CD4-positive, alpha-beta memory T cell (primary cell): ENCODE data around the gene ADGRB2. TPM values are rescaled to one million over a fixed set of nuclear protein-coding genes. Genes with fewer than 3 reads are reported as not detected.

Source experiments
- CTCF ChIA-PET: fragments of 350-600 bp; sonication (Branson Sonifier 250); formaldehyde crosslinking; loops from one replicate; lab custom pipeline; 2021; ENCODE audit warnings: inconsistent platforms; ENCODE audit not compliant: partially characterized antibody; lab: Charles Lee
- POLR2A ChIA-PET: fragments of 350-600 bp; sonication (Branson Sonifier 250); formaldehyde crosslinking; loops from one replicate; lab custom pipeline; 2021; ENCODE audit not compliant: partially characterized antibody; lab: Charles Lee
- DNase-seq, 5 donors: peaks; one replicate each; pipeline versions ENCODE4 v3.0.0 to v3.0.0-alpha.2; 2020 to 2022; ENCODE audit warnings: mixed read lengths in 1 of 5
- H3K27ac ChIP-seq: one replicate; pipeline ENCODE4 v1.7.0; 2013; ENCODE audit warnings: low read depth, low read length
- H3K27me3 ChIP-seq: 2 replicates; pipeline ENCODE4 v1.7.0; 2013; ENCODE audit warnings: mild to moderate bottlenecking, low read length, moderate library complexity; ENCODE audit not compliant: insufficient read depth
- H3K36me3 ChIP-seq: 2 replicates; pipeline ENCODE4 v1.7.0; 2013; ENCODE audit warnings: mild to moderate bottlenecking, low read length, moderate library complexity; ENCODE audit not compliant: insufficient read depth
- H3K4me1 ChIP-seq: 2 replicates; pipeline ENCODE4 v1.7.0; 2013; ENCODE audit warnings: mild to moderate bottlenecking, low read length, moderate library complexity; ENCODE audit not compliant: insufficient read depth
- H3K4me3 ChIP-seq, 2 donors: one replicate each; pipeline ENCODE4 v1.7.0; 2013; ENCODE audit warnings: low read length in 2 of 2, mild to moderate bottlenecking in 1 of 2
- H3K9me3 ChIP-seq, 2 donors: one replicate each; pipeline ENCODE4 v1.7.0; 2013; ENCODE audit warnings: low read length in 2 of 2, control low read depth in 1 of 2; ENCODE audit not compliant: control insufficient read depth in 1 of 2
- H3K27ac Mint-ChIP-seq, 7 donors: one replicate each; pipeline ENCODE4 v1.8.0; 2020 to 2021; ENCODE audit warnings: mixed read lengths in 7 of 7, mild to moderate bottlenecking in 6 of 7, inconsistent platforms in 3 of 7, moderate library complexity in 3 of 7
- H3K27me3 Mint-ChIP-seq, 2 donors: one replicate each; pipeline ENCODE4 v1.8.0; 2020 to 2021; ENCODE audit warnings: mixed read lengths in 2 of 2
- H3K36me3 Mint-ChIP-seq, 2 donors: one replicate each; pipeline ENCODE4 v1.8.0; 2020 to 2021; ENCODE audit warnings: mixed read lengths in 2 of 2, inconsistent platforms in 1 of 2, mild to moderate bottlenecking in 1 of 2
- H3K4me1 Mint-ChIP-seq, 4 donors: one replicate each; pipeline ENCODE4 v1.8.0; 2020 to 2021; ENCODE audit warnings: mixed read lengths in 4 of 4, mild to moderate bottlenecking in 1 of 4
- H3K4me3 Mint-ChIP-seq, 8 donors: one replicate each; pipeline ENCODE4 v1.8.0; 2020 to 2021; ENCODE audit warnings: mixed read lengths in 8 of 8, mild to moderate bottlenecking in 7 of 8, moderate library complexity in 6 of 8, inconsistent platforms in 3 of 8
- H3K9me3 Mint-ChIP-seq, 8 donors: one replicate each; pipeline ENCODE4 v1.8.0; 2020 to 2021; ENCODE audit warnings: mixed read lengths in 8 of 8, mild to moderate bottlenecking in 5 of 8, inconsistent platforms in 3 of 8, moderate library complexity in 1 of 8
- intact Hi-C: fragments of 100-400 bp; cut with micrococcal nuclease; formaldehyde crosslinking; loops from one replicate; pipeline ENCODE4 v1.15.1; 2023
- polyA plus RNA-seq, 2 donors: library from polyadenylated mRNA; unstranded; fragments of 300-500 nt; fragmentation: Illumina TruSeq; gene quantifications; one replicate each; pipeline ENCODE4 v1.2.3, GENCODE V29; 2021
- total RNA-seq, 2 experiments: library from RNA; stranded (reverse); gene quantifications; one replicate each; pipeline ENCODE4 v1.2.3, GENCODE V29; 2021

The ADGRB2 gene
- total and polyA plus RNA-seq, 4 experiments from 2014 or later = 0.55 to 2.0 (median 1.5) TPM; not detected in 1

DNA sequence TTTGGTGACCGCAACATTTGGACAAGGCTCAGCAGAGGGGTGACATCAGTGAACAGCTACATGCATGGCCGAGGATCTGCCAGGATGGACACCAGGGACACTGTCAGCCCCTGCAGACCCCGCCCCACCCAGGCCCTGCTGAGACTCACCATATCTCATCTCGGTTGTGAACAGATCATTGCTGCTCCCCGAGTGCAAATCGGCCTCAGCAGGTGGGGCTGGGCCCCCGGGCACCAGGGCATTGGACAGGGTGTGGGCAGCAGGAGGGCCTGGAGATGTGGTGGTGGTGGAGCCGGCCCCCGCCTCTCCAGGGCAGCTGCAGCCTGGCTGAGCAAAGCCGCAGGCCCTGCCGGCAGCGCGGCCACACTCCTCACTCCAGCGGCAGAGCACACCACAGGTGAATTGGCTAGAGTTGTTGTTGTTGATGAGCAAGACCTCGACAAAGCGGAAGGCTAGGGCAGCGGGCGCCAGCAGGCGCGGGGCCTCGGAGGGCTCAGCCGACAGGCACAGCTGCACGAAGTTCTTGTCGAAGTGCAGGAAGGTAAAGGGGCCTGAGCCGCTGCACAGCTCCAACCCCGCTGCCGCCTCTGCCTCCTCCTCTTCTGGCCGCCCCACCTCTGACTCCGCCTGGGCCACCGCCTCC is 8.2 kb downstream of the ADGRB2 start:
- DNase-seq = no peak
- ChIA-PET CTCF (interaction anchor here (1.6 kb wide), 1 partner anchor 33 kb away, joined by 4 read pairs; no protein-coding TSS in a partner anchor), POLR2A (no interaction called here)
- intact Hi-C loops = no loop called here
- H3K4me3 Mint-ChIP-seq = no peak overlapping the region
- Histone ChIP-seq H3K9me3 (no peaks in the 10 kb centered on the region), H3K27me3 (no peaks in the 10 kb centered on the region), H3K4me3 (no peak overlapping the region), H3K36me3 (no peaks in the 10 kb centered on the region), H3K27ac (no peak overlapping the region), H3K4me1 (peaks cover 20% of the 10 kb centered on the region)
- H3K27me3 Mint-ChIP-seq = peaks cover 0 to 2% of the 10 kb centered on the region in 2 donors
- no peak overlapping the region for H3K27ac Mint-ChIP-seq
- no peaks in the 10 kb centered on the region for H3K9me3 Mint-ChIP-seq
- H3K36me3 Mint-ChIP-seq = no peaks in the 10 kb centered on the region
- peaks cover 11 to 20% (median 14%) of the 10 kb centered on the region in 4 donors for H3K4me1 Mint-ChIP-seq

DNA sequence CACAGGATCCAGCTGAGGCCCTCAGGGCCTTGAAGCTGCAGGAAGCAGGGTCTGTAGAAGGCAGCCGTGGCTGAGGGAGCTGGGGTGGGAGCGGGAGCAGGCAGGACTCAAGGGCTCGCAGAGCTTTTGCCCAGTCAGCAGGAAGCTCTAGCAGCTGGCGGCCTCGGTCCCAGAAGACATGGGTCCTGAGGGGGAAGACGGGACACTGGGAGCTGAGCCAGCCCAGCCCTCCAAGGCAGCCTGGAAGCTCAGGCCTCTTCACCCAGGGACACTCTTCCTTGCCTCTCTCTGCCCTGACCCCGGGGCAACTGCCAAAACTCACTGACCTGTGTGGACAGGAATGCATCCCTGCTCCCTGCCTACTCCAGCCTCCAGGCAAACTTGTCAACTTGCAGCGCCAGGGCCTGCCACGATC is 8.9 kb downstream of the ADGRB2 start:
- H3K27ac Mint-ChIP-seq = no peak overlapping the region
- H3K4me1 ChIP-seq = peaks cover 24% of the 10 kb centered on the region
- H3K4me3 Mint-ChIP-seq = no peak overlapping the region
- CTCF ChIA-PET = interaction anchor here (1.6 kb wide), 1 partner anchor 34 kb away, joined by 4 read pairs; no protein-coding TSS in a partner anchor
- no peaks in the 10 kb centered on the region for H3K9me3 Mint-ChIP-seq
- H3K9me3 ChIP-seq = no peaks in the 10 kb centered on the region
- H3K4me1 Mint-ChIP-seq = peaks cover 11 to 24% (median 19%) of the 10 kb centered on the region in 4 donors
- no peaks in the 10 kb centered on the region for H3K36me3 Mint-ChIP-seq
- no peaks in the 10 kb centered on the region for H3K36me3 ChIP-seq
- no peak for DNase-seq
- no peak overlapping the region for H3K27ac ChIP-seq
- H3K27me3 ChIP-seq = no peaks in the 10 kb centered on the region
- POLR2A ChIA-PET = no interaction called here
- intact Hi-C loops = no loop called here
- no peak overlapping the region for H3K4me3 ChIP-seq
- H3K27me3 Mint-ChIP-seq = peaks cover 0 to 2% of the 10 kb centered on the region in 2 donors

- Histone ChIP-seq H3K36me3 (no peaks in the 10 kb centered on the region), H3K27ac (no peak overlapping the region), H3K27me3 (no peaks in the 10 kb centered on the region), H3K4me1 (peaks cover 21% of the 10 kb centered on the region), H3K4me3 (no peak overlapping the region), H3K9me3 (no peaks in the 10 kb centered on the region)
- Mint-ChIP-seq H3K27me3 (peaks cover 0 to 2% of the 10 kb centered on the region in 2 donors), H3K27ac (peak overlapping the region in 1 of 7 donors; percentile 13), H3K36me3 (no peaks in the 10 kb centered on the region), H3K9me3 (no peaks in the 10 kb centered on the region), H3K4me1 (peaks cover 10 to 25% (median 20%) of the 10 kb centered on the region in 4 donors), H3K4me3 (no peak overlapping the region)
- no peak for DNase-seq
- intact Hi-C loops = no loop called here
- ChIA-PET POLR2A (interaction anchor here (0.6 kb wide), 1 partner anchor 16 kb away, joined by 3 read pairs; no protein-coding TSS in a partner anchor), CTCF (interaction anchor here (1.2 kb wide), 1 partner anchor 9 kb away, joined by 6 read pairs; no protein-coding TSS in a partner anchor)
These were observed 9.7 kb downstream of the ADGRB2 start for GRCh38 chr1:31754397-31754796.

DNA sequence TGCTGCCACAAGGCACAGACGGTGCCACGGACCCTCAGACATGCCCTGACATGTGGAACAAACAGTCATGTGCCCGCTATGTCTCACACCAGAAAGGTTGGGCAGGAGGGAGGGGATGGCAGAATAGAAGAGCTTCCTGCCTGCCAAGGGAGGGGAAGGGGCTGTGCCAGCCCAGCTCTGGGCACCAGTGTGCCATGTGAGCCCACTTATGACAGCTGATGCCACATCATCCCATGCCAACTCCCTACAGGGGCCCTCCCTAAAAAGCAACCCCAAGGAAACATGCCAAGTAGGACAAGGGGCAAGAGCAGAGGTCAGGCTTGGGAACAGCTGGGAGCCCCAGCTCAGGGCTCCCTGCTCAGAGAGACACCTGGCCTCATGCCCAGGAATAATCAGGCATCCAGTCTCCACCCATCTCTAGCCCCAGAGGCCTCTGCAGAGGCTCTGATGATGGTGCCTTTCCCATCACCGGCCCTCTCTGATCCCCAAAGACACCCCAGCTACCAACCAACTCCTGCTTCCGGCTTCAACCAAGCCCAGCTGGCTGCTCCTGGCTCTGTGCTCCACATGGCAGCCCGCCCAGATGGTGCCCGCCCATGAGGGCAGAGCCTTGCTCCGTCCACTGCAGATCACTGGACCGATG is 10.3 kb downstream of the ADGRB2 start:
- no peak for DNase-seq
- POLR2A ChIA-PET = interaction anchor here (0.6 kb wide), 1 partner anchor 16 kb away, joined by 3 read pairs; no protein-coding TSS in a partner anchor
- H3K9me3 Mint-ChIP-seq = no peaks in the 10 kb centered on the region
- peaks cover 10 to 25% (median 20%) of the 10 kb centered on the region in 4 donors for H3K4me1 Mint-ChIP-seq
- no peaks in the 10 kb centered on the region for H3K36me3 Mint-ChIP-seq
- no peak overlapping the region for H3K27ac Mint-ChIP-seq
- H3K27me3 Mint-ChIP-seq = peaks cover 0 to 2% of the 10 kb centered on the region in 2 donors
- no peaks in the 10 kb centered on the region for H3K36me3 ChIP-seq
- H3K9me3 ChIP-seq = no peaks in the 10 kb centered on the region
- H3K27me3 ChIP-seq = no peaks in the 10 kb centered on the region
- CTCF ChIA-PET = interaction anchor here (1.2 kb wide), 1 partner anchor 9 kb away, joined by 6 read pairs; no protein-coding TSS in a partner anchor
- intact Hi-C loops = no loop called here
- H3K4me3 Mint-ChIP-seq = no peak overlapping the region
- no peak overlapping the region for H3K27ac ChIP-seq
- H3K4me3 ChIP-seq = no peak overlapping the region
- H3K4me1 ChIP-seq = peaks cover 21% of the 10 kb centered on the region

GRCh38 chr1:31752952-31753475 is 11.1 kb downstream of the ADGRB2 start:
- CTCF ChIA-PET = interaction anchor here (1.2 kb wide), 1 partner anchor 10 kb away, joined by 6 read pairs; no protein-coding TSS in a partner anchor
- H3K27ac ChIP-seq = no peak overlapping the region
- no peaks in the 10 kb centered on the region for H3K27me3 ChIP-seq
- no peak for DNase-seq
- no peaks in the 10 kb centered on the region for H3K36me3 ChIP-seq
- H3K36me3 Mint-ChIP-seq = no peaks in the 10 kb centered on the region
- POLR2A ChIA-PET = no interaction called here
- peaks cover 0 to 2% of the 10 kb centered on the region in 2 donors for H3K27me3 Mint-ChIP-seq
- H3K27ac Mint-ChIP-seq = no peak overlapping the region
- no peaks in the 10 kb centered on the region for H3K9me3 Mint-ChIP-seq
- H3K4me3 ChIP-seq = no peak overlapping the region
- H3K4me1 ChIP-seq = peaks cover 21% of the 10 kb centered on the region
- intact Hi-C loops = no loop called here
- no peak overlapping the region for H3K4me3 Mint-ChIP-seq
- H3K4me1 Mint-ChIP-seq = peaks cover 10 to 25% (median 20%) of the 10 kb centered on the region in 4 donors
- H3K9me3 ChIP-seq = no peaks in the 10 kb centered on the region

DNA sequence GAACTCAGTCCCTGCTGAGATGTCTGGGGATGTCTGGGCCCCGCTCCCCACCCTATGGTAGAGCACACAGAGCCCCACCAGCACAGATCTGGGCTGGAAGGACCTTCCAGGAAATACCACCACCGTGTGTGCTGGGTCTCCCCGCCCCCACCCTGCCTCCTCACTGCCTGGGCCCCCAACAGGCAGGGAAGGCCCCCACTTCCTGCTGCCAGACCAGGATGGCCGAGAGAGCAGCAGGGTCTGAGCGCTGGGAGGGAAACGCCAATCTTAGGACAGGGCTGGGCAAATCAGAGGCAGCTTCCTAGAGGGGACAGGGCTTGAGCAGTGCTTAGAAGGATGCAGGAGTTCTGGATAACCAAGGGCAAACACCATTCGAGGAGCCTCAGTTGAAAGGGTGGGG is 11.9 kb downstream of the ADGRB2 start:
- Mint-ChIP-seq H3K4me1 (peaks cover 10 to 30% (median 23%) of the 10 kb centered on the region in 4 donors), H3K27ac (no peak overlapping the region), H3K4me3 (no peak overlapping the region), H3K9me3 (no peaks in the 10 kb centered on the region), H3K36me3 (no peaks in the 10 kb centered on the region), H3K27me3 (peaks cover 0 to 2% of the 10 kb centered on the region in 2 donors)
- H3K4me1 ChIP-seq = peaks cover 21% of the 10 kb centered on the region
- no peaks in the 10 kb centered on the region for H3K36me3 ChIP-seq
- no peak overlapping the region for H3K4me3 ChIP-seq
- no peak overlapping the region for H3K27ac ChIP-seq
- no peaks in the 10 kb centered on the region for H3K27me3 ChIP-seq
- POLR2A ChIA-PET = no interaction called here
- intact Hi-C loops = no loop called here
- CTCF ChIA-PET = no interaction called here
- no peaks in the 10 kb centered on the region for H3K9me3 ChIP-seq
- no peak for DNase-seq

DNA sequence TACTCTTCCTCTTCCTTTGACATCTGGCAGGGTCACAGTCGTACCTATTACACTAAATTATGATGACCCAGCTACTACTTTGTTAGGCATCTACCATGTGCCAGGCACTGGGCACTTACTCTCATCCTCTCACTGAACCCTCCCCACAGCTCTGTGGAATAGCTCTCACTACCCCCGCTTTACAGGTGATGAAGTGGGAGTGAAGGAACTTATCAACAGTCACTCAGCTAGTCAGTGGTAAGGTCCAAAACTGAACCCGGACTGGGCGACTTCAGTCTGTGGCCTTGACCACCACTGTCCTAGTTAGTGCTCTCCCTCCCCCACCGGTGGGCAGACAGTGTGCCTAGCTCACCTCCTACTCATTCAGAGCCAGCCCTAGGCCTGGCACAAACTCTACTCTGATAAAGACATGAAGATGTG is 12.3 kb downstream of the ADGRB2 start:
- no peak for DNase-seq
- CTCF ChIA-PET = interaction anchor here (1.0 to 1.3 kb wide), 3 partner anchors 37 to 134 kb away, joined by 4 to 6 read pairs (median 4); no protein-coding TSS in a partner anchor
- H3K36me3 Mint-ChIP-seq = no peaks in the 10 kb centered on the region
- intact Hi-C loops = no loop called here
- no peaks in the 10 kb centered on the region for H3K9me3 ChIP-seq
- peaks cover 21% of the 10 kb centered on the region for H3K4me1 ChIP-seq
- no peaks in the 10 kb centered on the region for H3K36me3 ChIP-seq
- POLR2A ChIA-PET = no interaction called here
- H3K4me3 ChIP-seq = no peak overlapping the region
- H3K27me3 Mint-ChIP-seq = peaks cover 0 to 2% of the 10 kb centered on the region in 2 donors
- no peak overlapping the region for H3K27ac Mint-ChIP-seq
- no peak overlapping the region for H3K27ac ChIP-seq
- no peak overlapping the region for H3K4me3 Mint-ChIP-seq
- no peaks in the 10 kb centered on the region for H3K27me3 ChIP-seq
- peaks cover 11 to 34% (median 27%) of the 10 kb centered on the region in 4 donors for H3K4me1 Mint-ChIP-seq
- no peaks in the 10 kb centered on the region for H3K9me3 Mint-ChIP-seq
